WTC11 (cell line): ENCODE data around the gene GRIN2A. TPM values are rescaled to one million over a fixed set of nuclear protein-coding genes. Genes with fewer than 3 reads are reported as not detected.

Experiments used
- ATAC-seq: fragments of 200-7000 bp; cut with Tn5 transposase; 2 replicates; pipeline ENCODE4 v1.10.0; 2021; ENCODE audit warnings: mild to moderate bottlenecking, moderate library complexity
- CTCF ChIA-PET: fragments of 300-600 bp; sonication (Branson Sonifier 250); formaldehyde crosslinking; loops from one replicate; lab custom pipeline; 2021; ENCODE audit warnings: antibody characterized with exemption; lab: Charles Lee
- POLR2A ChIA-PET: fragments of 350-600 bp; sonication (Branson Sonifier 250); formaldehyde crosslinking; loops from one replicate; lab custom pipeline; 2021; ENCODE audit warnings: antibody characterized with exemption; lab: Charles Lee
- DNase-seq: peaks from one replicate; pipeline ENCODE4 v3.0.0; 2021; ENCODE audit warnings: low spot score
- H3K27ac Mint-ChIP-seq: 2 replicates; pipeline ENCODE4 v1.8.0; 2021; ENCODE audit warnings: mixed read lengths
- H3K27me3 Mint-ChIP-seq: 2 replicates; pipeline ENCODE4 v1.8.0; 2021; ENCODE audit warnings: low read depth, mild to moderate bottlenecking, moderate library complexity, mixed read lengths
- H3K36me3 Mint-ChIP-seq: 2 replicates; pipeline ENCODE4 v1.8.0; 2021; ENCODE audit warnings: mixed read lengths
- H3K4me1 Mint-ChIP-seq: 2 replicates; pipeline ENCODE4 v1.8.0; 2022; ENCODE audit warnings: mixed read lengths
- H3K4me3 Mint-ChIP-seq: 2 replicates; pipeline ENCODE4 v1.8.0; 2021; ENCODE audit warnings: mild to moderate bottlenecking, moderate library complexity, mixed read lengths
- H3K9me3 Mint-ChIP-seq: 2 replicates; pipeline ENCODE4 v1.8.0; 2021; ENCODE audit warnings: mixed read lengths
- ATF3 ChIP-seq: sonication (generic); formaldehyde crosslinking; conservative IDR thresholded peaks from 2 replicates; pipeline ENCODE4 v1.8.1; 2022; ENCODE audit warnings: mild to moderate bottlenecking, missing genetic modification reagents
- E2F1 ChIP-seq: sonication (generic); formaldehyde crosslinking; IDR thresholded peaks from 2 replicates; pipeline ENCODE4 v1.8.0; 2022; ENCODE audit warnings: mild to moderate bottlenecking, missing genetic modification reagents
- HMGXB4 ChIP-seq: sonication (generic); formaldehyde crosslinking; IDR thresholded peaks from 2 replicates; pipeline ENCODE4 v1.8.1; 2023; ENCODE audit warnings: mild to moderate bottlenecking, moderate library complexity, missing genetic modification reagents
- IRF2 ChIP-seq: sonication (generic); formaldehyde crosslinking; IDR thresholded peaks from 2 replicates; pipeline ENCODE4 v1.8.0; 2022; ENCODE audit warnings: low read depth, missing genetic modification reagents, borderline replicate concordance
- JAZF1 ChIP-seq: fragments of 250-450 bp; sonication (Bioruptor Pico); IDR thresholded peaks from 2 replicates; pipeline ENCODE4 v1.9.0; 2021; ENCODE audit warnings: moderate library complexity, mild to moderate bottlenecking, inconsistent platforms
- MXD4 ChIP-seq: fragments of 250-450 bp; sonication (Bioruptor Pico); IDR thresholded peaks from 2 replicates; pipeline ENCODE4 v1.8.0; 2021; ENCODE audit warnings: mild to moderate bottlenecking, moderate library complexity, borderline replicate concordance
- NR2C2 ChIP-seq: sonication (generic); formaldehyde crosslinking; IDR thresholded peaks from 2 replicates; pipeline ENCODE4 v1.8.0; 2022; ENCODE audit warnings: mild to moderate bottlenecking, missing genetic modification reagents
- NR3C1 ChIP-seq: sonication (generic); formaldehyde crosslinking; conservative IDR thresholded peaks from 2 replicates; pipeline ENCODE4 v1.8.1; 2023; ENCODE audit warnings: low read depth, mild to moderate bottlenecking, missing genetic modification reagents
- RELA ChIP-seq: sonication (generic); formaldehyde crosslinking; IDR thresholded peaks from 2 replicates; pipeline ENCODE4 v1.8.1; 2022; ENCODE audit warnings: missing genetic modification reagents, mild to moderate bottlenecking, borderline replicate concordance
- SMAD3 ChIP-seq: sonication (generic); formaldehyde crosslinking; IDR thresholded peaks from 2 replicates; pipeline ENCODE4 v1.8.0; 2022; ENCODE audit warnings: missing genetic modification reagents, mild to moderate bottlenecking, borderline replicate concordance
- SP1 ChIP-seq: sonication (generic); formaldehyde crosslinking; conservative IDR thresholded peaks from 2 replicates; pipeline ENCODE4 v1.8.1; 2022; ENCODE audit warnings: missing genetic modification reagents
- USF1 ChIP-seq: sonication (generic); formaldehyde crosslinking; IDR thresholded peaks from 2 replicates; pipeline ENCODE4 v1.8.0; 2022; ENCODE audit warnings: mild to moderate bottlenecking, missing genetic modification reagents
- ZBTB21 ChIP-seq: sonication (generic); formaldehyde crosslinking; IDR thresholded peaks from 2 replicates; pipeline ENCODE4 v1.8.1; 2023; ENCODE audit warnings: mild to moderate bottlenecking, missing genetic modification reagents, borderline replicate concordance
- ZBTB43 ChIP-seq: sonication (generic); formaldehyde crosslinking; IDR thresholded peaks from 2 replicates; pipeline ENCODE4 v1.8.1; 2023; ENCODE audit warnings: mild to moderate bottlenecking, missing genetic modification reagents
- ZNF396 ChIP-seq: fragments of 250-450 bp; sonication (Bioruptor Pico); IDR thresholded peaks from 2 replicates; pipeline ENCODE4 v1.8.0; 2021; ENCODE audit warnings: mild to moderate bottlenecking, moderate library complexity, borderline replicate concordance
- ZNF423 ChIP-seq: fragments of 250-450 bp; sonication (Bioruptor Pico); IDR thresholded peaks from 2 replicates; pipeline ENCODE4 v2.1.2; 2022; ENCODE audit warnings: mild to moderate bottlenecking, moderate library complexity
- ZNF512 ChIP-seq: sonication (generic); formaldehyde crosslinking; IDR thresholded peaks from 2 replicates; pipeline ENCODE4 v1.8.1; 2022; ENCODE audit warnings: missing genetic modification reagents, borderline replicate concordance
- total RNA-seq: library from RNA; stranded (reverse); gene quantifications from 3 replicates; pipeline ENCODE4 v1.2.3, GENCODE V29; 2021
- TF ChIP-seq, protein P1 (sequence below): fragments of 250-450 bp; sonication (Bioruptor Pico); IDR thresholded peaks from 2 replicates; pipeline ENCODE4 v1.9.0; 2021; ENCODE audit warnings: mild to moderate bottlenecking
- TF ChIP-seq, protein P2 (sequence below): sonication (generic); formaldehyde crosslinking; IDR thresholded peaks from 2 replicates; pipeline ENCODE4 v1.8.1; 2023; ENCODE audit warnings: mild to moderate bottlenecking, missing genetic modification reagents, borderline replicate concordance

Gene GRIN2A
- total RNA-seq, 1 experiment from 2014 or later, result 3.5 TPM

GRCh38 chr16:9793623-9794022 lies 388.6 kb downstream of the GRIN2A start (continued):
- TF ChIP-seq, protein P1, sequence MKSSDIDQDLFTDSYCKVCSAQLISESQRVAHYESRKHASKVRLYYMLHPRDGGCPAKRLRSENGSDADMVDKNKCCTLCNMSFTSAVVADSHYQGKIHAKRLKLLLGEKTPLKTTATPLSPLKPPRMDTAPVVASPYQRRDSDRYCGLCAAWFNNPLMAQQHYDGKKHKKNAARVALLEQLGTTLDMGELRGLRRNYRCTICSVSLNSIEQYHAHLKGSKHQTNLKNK (CRISPR knock-in tag), result no peak
- TF ChIP-seq ZNF512 (no peak), ZBTB43 (CRISPR knock-in tag) (no peak), ZBTB21 (CRISPR knock-in tag) (no peak), RELA (CRISPR knock-in tag) (no peak), USF1 (CRISPR knock-in tag) (no peak), ATF3 (CRISPR knock-in tag) (no peak), ZNF423 (no peak)

DNA sequence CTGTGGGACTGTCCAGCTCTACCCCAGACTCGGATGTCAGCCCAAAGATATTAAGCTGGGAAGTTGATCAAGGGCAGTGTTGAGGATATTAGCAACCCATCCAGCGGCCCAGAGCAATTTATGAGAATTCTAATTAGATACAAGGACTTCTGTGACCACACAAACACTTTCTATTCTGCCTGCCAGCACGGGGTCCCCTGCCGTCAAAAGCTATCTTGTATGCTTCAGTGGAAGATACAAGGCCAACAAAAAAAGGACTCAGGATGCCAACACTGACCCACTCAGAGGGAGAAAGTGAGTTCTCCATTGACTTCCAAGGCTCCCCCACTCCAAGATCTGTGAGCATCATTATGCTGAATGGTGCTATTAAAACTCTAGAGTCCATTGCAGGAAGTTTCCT lies 390.7 kb downstream of the GRIN2A start:
- DNase-seq (no peak), ATAC-seq (no peak)
- ChIA-PET CTCF (no interaction called here), POLR2A (no interaction called here)
- TF ChIP-seq IRF2 (CRISPR knock-in tag) (no peak), MXD4 (CRISPR knock-in tag) (no peak), JAZF1 (CRISPR knock-in tag) (no peak), HMGXB4 (CRISPR knock-in tag) (no peak), NR3C1 (CRISPR knock-in tag) (no peak), NR2C2 (CRISPR knock-in tag) (no peak), SMAD3 (no peak), SP1 (CRISPR knock-in tag) (no peak), ZNF396 (no peak), ZNF423 (no peak), E2F1 (CRISPR knock-in tag) (no peak)
- TF ChIP-seq, protein P2, sequence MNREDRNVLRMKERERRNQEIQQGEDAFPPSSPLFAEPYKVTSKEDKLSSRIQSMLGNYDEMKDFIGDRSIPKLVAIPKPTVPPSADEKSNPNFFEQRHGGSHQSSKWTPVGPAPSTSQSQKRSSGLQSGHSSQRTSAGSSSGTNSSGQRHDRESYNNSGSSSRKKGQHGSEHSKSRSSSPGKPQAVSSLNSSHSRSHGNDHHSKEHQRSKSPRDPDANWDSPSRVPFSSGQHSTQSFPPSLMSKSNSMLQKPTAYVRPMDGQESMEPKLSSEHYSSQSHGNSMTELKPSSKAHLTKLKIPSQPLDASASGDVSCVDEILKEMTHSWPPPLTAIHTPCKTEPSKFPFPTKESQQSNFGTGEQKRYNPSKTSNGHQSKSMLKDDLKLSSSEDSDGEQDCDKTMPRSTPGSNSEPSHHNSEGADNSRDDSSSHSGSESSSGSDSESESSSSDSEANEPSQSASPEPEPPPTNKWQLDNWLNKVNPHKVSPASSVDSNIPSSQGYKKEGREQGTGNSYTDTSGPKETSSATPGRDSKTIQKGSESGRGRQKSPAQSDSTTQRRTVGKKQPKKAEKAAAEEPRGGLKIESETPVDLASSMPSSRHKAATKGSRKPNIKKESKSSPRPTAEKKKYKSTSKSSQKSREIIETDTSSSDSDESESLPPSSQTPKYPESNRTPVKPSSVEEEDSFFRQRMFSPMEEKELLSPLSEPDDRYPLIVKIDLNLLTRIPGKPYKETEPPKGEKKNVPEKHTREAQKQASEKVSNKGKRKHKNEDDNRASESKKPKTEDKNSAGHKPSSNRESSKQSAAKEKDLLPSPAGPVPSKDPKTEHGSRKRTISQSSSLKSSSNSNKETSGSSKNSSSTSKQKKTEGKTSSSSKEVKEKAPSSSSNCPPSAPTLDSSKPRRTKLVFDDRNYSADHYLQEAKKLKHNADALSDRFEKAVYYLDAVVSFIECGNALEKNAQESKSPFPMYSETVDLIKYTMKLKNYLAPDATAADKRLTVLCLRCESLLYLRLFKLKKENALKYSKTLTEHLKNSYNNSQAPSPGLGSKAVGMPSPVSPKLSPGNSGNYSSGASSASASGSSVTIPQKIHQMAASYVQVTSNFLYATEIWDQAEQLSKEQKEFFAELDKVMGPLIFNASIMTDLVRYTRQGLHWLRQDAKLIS (CRISPR knock-in tag), result no peak
- no peak overlapping the region for H3K4me3 Mint-ChIP-seq
- H3K36me3 Mint-ChIP-seq, result peaks cover 6% of the 10 kb centered on the region
- peaks cover 5% of the 10 kb centered on the region for H3K9me3 Mint-ChIP-seq
- no peaks in the 10 kb centered on the region; the same call in 1 of the 2 replicates for H3K27me3 Mint-ChIP-seq
- H3K4me1 Mint-ChIP-seq, result peaks cover 9% of the 10 kb centered on the region
- no peak overlapping the region for H3K27ac Mint-ChIP-seq
